CD4-positive, alpha-beta T cell treated with Interleukin-17A for 1 hour (primary cell): Measurements from ENCODE around the gene KIT.

Source experiments
- DNase-seq: peaks from one replicate; pipeline ENCODE4 v3.0.0-alpha.2; 2020

Gene KIT

DNA sequence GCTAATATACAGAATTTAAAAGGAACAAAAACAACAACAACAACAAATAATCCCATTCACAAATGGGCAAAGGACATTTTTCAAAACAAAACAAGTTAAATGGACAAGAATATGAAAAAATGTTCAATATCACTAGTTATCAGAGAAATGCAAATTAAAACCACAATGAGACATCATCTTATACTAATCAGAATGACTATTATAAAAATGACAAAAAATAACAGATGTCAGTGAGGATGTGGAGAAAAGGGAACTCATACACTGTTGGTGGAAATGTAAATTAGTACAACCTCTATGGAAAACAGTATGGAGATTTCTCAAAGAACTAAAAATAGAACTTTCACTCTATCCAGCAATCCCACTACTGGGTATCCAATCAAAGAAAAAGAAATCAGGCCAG lies 92.6 kb downstream of the KIT start:
- no peak for DNase-seq

DNA sequence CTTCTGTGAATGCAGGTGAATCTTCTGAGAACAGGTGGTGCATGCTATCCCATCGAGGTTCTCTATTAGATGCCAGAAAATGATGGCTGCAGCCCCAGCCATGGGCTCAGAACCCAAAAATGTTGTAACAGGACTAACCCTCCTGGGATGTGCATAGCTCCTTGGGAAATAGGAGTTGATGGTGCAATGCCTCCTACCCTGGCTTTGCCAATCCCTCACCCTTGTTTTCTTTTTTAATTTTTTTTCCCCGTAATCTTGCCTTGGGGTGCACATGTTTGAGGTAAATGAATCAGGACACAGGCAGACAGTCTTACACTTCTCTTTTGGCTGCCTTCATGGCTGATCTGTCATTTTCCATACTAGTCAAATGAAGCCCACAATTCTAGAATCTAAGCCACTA lies 96.6 kb downstream of the KIT start:
- no peak for DNase-seq

DNA sequence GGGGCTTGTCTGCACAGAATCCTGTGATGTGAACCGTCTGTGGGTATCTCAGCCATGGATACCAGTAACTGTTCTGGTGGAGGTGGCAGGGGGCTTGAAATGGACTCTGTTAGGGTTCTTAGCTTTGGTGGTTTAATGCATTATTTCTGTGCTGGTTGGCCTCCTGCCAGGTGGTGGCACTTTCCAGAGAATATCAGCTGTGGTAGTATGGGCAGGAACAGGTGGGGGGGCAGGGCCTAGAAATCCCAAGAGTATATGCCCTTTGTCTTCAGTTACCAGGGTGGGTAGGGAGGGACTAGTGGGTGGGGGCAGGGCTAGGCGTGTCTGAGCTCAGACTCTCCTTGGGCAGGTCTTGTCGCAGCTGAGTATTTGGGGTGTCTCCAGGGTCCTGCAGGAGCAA lies 106.7 kb downstream of the KIT start:
- no peak for DNase-seq

DNA sequence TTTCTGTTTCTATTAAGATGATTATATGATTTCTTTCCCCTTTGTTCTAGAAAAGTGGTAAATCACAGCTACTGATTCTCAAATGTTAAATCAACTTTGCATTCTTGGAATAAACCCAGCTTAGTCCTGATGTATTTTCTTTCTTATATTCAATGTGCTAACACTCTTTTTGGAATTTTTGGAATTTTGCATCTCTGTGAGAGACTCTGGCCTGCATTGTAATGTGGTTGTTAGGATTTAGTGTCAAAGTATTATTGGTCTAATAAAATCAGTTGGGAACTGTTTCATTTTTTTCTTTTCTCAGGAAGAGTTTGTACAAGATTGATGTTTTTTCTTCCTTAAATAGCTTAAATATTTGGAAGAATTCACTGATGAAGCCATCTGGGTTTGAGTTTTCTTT lies 109.6 kb downstream of the KIT start:
- no peak for DNase-seq

DNA sequence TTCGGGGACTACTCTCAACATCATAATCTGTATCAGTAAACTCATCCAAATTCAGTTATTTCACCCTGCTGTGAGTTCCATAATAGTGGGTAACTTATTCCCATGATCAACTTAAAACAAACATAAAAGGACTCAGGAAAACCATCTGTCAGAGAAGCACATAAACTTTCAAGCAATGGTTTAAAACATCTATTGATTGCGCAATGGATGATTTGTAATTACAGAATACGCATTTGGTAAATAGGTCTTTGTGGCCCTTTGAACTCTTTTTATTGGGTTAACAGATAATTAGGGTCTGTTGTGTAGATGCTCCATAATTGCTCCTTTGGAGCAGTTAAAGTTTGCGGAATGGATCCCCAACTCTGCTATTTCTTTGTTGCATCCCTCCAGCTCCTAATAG lies 115.3 kb downstream of the KIT start:
- DNase-seq: no peak

DNA sequence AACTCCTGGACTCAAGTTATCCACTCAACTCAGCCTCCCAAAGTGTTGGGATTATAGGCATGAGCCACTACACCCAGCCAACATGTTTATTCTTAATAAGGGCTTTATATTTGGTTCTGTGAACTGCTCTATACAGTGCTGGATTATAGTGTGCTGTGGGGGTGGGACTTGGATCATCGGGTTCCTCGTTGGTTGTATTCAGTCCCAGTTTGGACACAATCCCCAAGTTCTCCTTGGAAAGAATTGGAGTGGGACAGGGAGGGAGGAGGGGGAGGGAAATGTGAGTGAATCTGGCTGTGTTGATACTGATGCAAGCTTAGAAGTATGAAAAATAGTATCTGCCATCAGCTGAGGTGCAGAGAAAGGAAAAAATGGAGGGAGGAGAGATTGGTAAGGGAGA lies 121.3 kb downstream of the KIT start:
- no peak for DNase-seq

DNA sequence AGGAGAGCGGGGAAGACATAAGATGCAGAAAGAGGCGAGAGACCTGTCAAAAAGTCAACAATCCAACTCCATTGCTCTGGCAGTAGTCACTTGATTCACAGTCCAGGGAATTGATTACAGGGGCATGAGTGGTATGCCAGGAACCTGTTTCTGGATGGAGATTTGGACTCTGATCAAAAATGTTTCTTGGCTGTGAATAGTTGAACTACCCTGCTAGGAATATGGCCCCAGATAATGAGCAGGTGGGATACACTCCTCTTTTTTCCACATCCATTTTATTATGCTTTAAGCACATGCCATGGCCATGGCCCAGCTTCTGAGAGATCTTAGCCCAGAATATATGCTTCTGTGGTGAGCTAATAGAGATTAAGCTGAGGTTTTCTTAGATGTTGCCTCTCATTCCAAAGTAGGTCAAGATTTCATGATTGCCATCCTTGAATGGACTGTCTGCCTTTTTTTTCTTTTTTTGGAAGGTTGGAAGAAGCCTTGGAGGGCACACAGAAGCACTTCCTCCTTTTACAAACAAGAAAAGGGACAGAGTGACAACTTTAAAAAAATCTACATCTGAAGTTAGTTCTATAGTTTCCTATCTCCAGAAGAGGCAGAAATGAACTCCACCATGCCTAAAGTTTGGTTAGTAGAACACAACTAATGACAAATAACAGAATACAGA lies 121.9 kb downstream of the KIT start:
- no peak for DNase-seq

DNA sequence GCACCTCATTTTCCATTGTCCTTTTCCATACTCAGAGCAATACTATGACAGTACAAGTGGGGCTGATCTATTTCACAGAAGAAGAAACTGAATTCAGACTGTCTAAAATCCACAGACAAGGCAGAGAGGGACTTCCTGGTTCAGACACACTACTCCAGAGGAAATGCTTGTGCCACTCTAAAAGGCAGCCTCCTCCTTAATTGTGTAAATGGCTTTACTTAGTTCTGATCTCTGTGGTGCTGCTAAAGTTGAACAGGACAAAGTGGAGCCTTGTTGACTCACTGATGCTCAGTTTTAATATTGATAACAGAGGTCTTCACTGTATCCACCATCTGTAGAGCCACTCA lies 122.4 kb downstream of the KIT start:
- no peak for DNase-seq

DNA sequence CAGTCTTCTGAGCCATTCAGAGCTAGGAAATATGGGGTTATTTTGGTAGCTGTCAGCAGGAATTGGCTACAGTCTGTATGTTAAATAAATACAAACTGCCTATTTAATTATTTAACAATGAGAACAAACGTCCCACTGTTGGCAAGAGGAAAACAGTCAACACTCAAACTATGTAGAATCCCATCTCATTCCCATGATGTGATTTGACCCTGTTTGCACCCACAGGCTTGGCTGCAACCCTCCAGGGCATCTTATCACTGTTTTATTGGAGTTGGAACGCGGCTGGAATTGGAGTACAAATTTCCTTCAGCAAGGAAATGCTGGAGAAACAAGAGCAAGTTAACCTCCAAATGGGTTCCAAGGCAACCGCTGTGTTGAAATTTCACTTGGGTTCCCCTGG lies 124.0 kb downstream of the KIT start:
- DNase-seq: no peak

DNA sequence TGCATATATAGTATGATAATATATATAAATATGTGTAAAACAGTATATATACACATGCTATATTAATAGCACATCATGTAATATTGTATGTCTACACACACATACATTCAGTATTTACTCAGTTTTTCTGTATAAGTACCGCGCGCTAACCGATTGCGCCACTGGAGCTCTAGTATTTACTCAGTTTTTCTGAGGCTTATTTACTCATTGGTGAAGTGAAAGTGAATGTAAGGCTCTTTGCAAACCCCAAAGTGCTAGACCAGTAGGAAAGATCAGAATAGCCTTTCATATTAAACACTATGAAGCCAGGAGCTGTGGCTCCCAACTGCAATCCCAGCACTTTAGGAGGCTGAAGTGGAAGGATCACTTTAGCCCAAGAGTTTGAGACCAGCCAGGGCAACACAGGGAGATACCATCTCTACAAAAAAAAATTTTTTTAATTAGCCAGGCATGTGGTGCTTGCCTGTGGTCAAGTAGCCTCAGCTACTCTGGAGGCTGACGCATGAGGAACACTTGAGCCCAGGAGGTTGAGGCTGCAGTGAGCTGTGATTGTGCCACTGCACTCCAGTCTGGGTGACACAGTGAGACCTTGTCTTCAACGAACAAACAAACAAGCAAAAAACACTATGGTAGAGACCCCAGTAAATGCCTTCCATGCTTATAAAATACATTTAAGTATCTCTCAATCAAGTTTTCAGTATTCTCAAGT lies 125.8 kb downstream of the KIT start:
- DNase-seq: no peak

DNA sequence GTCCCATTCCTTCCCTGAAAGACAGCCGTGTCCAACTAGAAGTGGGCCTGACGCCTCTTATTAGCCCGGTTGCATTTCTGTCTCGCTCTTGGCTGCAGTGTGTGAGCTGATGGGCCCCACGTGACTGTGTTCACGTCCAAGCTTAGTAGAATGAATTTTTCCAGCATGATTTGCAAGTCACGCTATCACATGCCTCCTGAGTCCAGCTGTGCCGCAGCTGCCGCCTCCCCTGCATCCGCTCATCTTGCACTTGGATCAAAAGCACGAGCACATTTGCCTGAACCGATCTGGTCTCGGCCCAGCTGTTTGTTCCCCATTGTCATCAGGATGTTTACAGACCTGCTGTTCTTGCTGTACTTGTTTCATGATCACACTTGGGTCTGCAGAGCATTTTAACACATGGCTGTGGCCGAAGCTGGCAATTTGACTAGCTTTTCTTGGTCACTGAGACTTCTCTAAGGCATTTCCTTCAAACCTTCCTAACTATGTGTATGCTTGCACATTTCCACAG lies 126.5 kb downstream of the KIT start:
- DNase-seq: no peak
